H1 (cell line): ENCODE data around the gene MACROD2. TPM values are rescaled to one million over a fixed set of nuclear protein-coding genes. Genes with fewer than 3 reads are reported as not detected.

Source experiments
- CTCF ChIA-PET: fragments of 300-600 bp; sonication (Branson Sonifier 250); formaldehyde crosslinking; loops from one replicate; lab custom pipeline; 2021; ENCODE audit not compliant: partially characterized antibody; lab: Charles Lee
- POLR2A ChIA-PET: fragments of 300-600 bp; sonication (Branson Sonifier 250); formaldehyde crosslinking; loops from one replicate; lab custom pipeline; 2021; ENCODE audit warnings: inconsistent platforms; ENCODE audit not compliant: partially characterized antibody; lab: Charles Lee
- DNase-seq, 2 experiments: peaks; one replicate each; pipeline versions ENCODE4 v3.0.0 to v3.0.0-alpha.2; 2010 to 2022; ENCODE audit warnings: low spot score in 2 of 2, low read depth in 1 of 2, mixed read lengths in 1 of 2
- FAIRE-seq: peaks from 2 replicates; lab custom pipeline; 2011; peaks lifted over from hg19 to GRCh38; lab: Jason Lieb, UNC
- H2AFZ ChIP-seq: 2 replicates; pipeline ENCODE4 v1.8.1; 2012; ENCODE audit warnings: low read length, inconsistent platforms
- H2AK5ac ChIP-seq: 2 replicates; pipeline ENCODE4 v1.6.1; 2013; ENCODE audit warnings: low read depth, low read length
- H2BK120ac ChIP-seq: replicated peaks from 2 replicates; pipeline ENCODE3; 2013; ENCODE audit warnings: low read depth, low read length, inconsistent platforms
- H2BK12ac ChIP-seq: 2 replicates; pipeline ENCODE4 v1.6.1; 2013; ENCODE audit warnings: low read depth, low read length
- H2BK15ac ChIP-seq: 2 replicates; pipeline ENCODE4 v1.6.1; 2013; ENCODE audit warnings: low read length
- H2BK20ac ChIP-seq: 2 replicates; pipeline ENCODE4 v1.6.1; 2013; ENCODE audit warnings: low read length
- H2BK5ac ChIP-seq: 2 replicates; pipeline ENCODE4 v1.6.1; 2013; ENCODE audit warnings: low read depth, low read length
- H3K14ac ChIP-seq: 2 replicates; pipeline ENCODE4 v1.6.1; 2013; ENCODE audit warnings: inconsistent platforms; ENCODE audit not compliant: insufficient read length
- H3K18ac ChIP-seq: 2 replicates; pipeline ENCODE4 v1.6.1; 2013; ENCODE audit warnings: low read length; ENCODE audit errors: extremely low read depth
- H3K23ac ChIP-seq: 2 replicates; pipeline ENCODE4 v1.6.1; 2013; ENCODE audit warnings: inconsistent platforms; ENCODE audit not compliant: insufficient read length
- H3K23me2 ChIP-seq: 2 replicates; pipeline ENCODE4 v1.6.1; 2013; ENCODE audit warnings: low read depth, low read length
- H3K27ac ChIP-seq: 2 replicates; pipeline ENCODE4 v1.6.1; 2011; ENCODE audit warnings: low read depth, low read length, inconsistent platforms
- H3K27me3 ChIP-seq, 4 experiments: replicated peaks in 1 of 4; 1 replicate in 1 of 4; 2 replicates in 3 of 4; pipeline versions ENCODE4 v1.6.1 to v1.8.1; 2011 to 2013; ENCODE audit warnings: low read length in 3 of 4, mild to moderate bottlenecking in 3 of 4, inconsistent platforms in 2 of 4, mixed read lengths in 2 of 4, moderate library complexity in 1 of 4; ENCODE audit not compliant: control insufficient read depth in 3 of 4, insufficient read depth in 3 of 4; ENCODE audit errors: extremely low read depth in 1 of 4
- H3K36me3 ChIP-seq, 4 experiments: 2 replicates each; pipeline versions ENCODE4 v1.6.1 to v1.8.1; 2011 to 2013; ENCODE audit warnings: mild to moderate bottlenecking in 4 of 4, low read length in 3 of 4, moderate library complexity in 2 of 4, control low read depth in 1 of 4, inconsistent platforms in 1 of 4; ENCODE audit not compliant: insufficient read depth in 4 of 4, control insufficient read depth in 2 of 4
- H3K4ac ChIP-seq: replicated peaks from 2 replicates; pipeline ENCODE3; 2013; ENCODE audit warnings: low read length, low read depth, mixed read lengths, inconsistent platforms; ENCODE audit not compliant: insufficient read length
- H3K4me1 ChIP-seq, 4 experiments: replicated peaks in 1 of 4; 1 replicate in 1 of 4; 2 replicates in 3 of 4; pipeline versions ENCODE4 v1.6.1 to v1.8.1; 2011 to 2013; ENCODE audit warnings: low read length in 3 of 4, inconsistent platforms in 2 of 4, mixed read lengths in 1 of 4; ENCODE audit not compliant: insufficient read depth in 4 of 4, control insufficient read depth in 3 of 4
- H3K4me2 ChIP-seq, 2 experiments: 2 replicates each; pipeline versions ENCODE4 v1.6.1 to v1.8.1; 2011 to 2013; ENCODE audit warnings: low read depth in 2 of 2, low read length in 2 of 2, control low read depth in 1 of 2, inconsistent platforms in 1 of 2, mild to moderate bottlenecking in 1 of 2; ENCODE audit not compliant: insufficient read depth in 1 of 2
- H3K4me3 ChIP-seq, 4 experiments: fragments of 200-600, 300-600 bp in 1 of 4; sonication (generic), shearing (Covaris generic), sonication (Bioruptor Twin) in 1 of 4; 2 replicates each; pipeline versions ENCODE4 v1.5.1 to v1.8.1; 2011 to 2016; ENCODE audit warnings: low read length in 4 of 4, low read depth in 3 of 4, control low read depth in 2 of 4, inconsistent platforms in 2 of 4, mild to moderate bottlenecking in 2 of 4, mixed read lengths in 1 of 4, moderate library complexity in 1 of 4; ENCODE audit not compliant: insufficient read depth in 2 of 4; ENCODE audit errors: extremely low read depth in 1 of 4
- H3K56ac ChIP-seq: replicated peaks from 2 replicates; pipeline ENCODE3; 2013; ENCODE audit warnings: low read depth, mild to moderate bottlenecking, mixed read lengths, low read length, inconsistent platforms; ENCODE audit not compliant: insufficient read length
- H3K79me1 ChIP-seq: 2 replicates; pipeline ENCODE4 v1.6.1; 2013; ENCODE audit warnings: low read depth, low read length, control low read depth
- H3K79me2 ChIP-seq, 2 experiments: 2 replicates each; pipeline versions ENCODE4 v1.6.1 to v1.8.1; 2012 to 2013; ENCODE audit warnings: low read length in 2 of 2, mild to moderate bottlenecking in 2 of 2, inconsistent platforms in 1 of 2; ENCODE audit not compliant: insufficient read depth in 2 of 2, control insufficient read depth in 1 of 2
- H3K9ac ChIP-seq, 4 experiments: replicated peaks in 1 of 4; 1 replicate in 1 of 4; 2 replicates in 3 of 4; pipeline versions ENCODE4 v1.6.1 to v1.8.1; 2011 to 2013; ENCODE audit warnings: low read depth in 3 of 4, low read length in 3 of 4, control low read depth in 2 of 4, mild to moderate bottlenecking in 2 of 4, moderate library complexity in 2 of 4, inconsistent platforms in 1 of 4; ENCODE audit errors: extremely low read depth in 1 of 4
- H3K9me3 ChIP-seq, 2 experiments: 2 replicates each; pipeline versions ENCODE4 v1.6.1 to v1.8.1; 2012 to 2013; ENCODE audit warnings: mild to moderate bottlenecking in 2 of 2, moderate library complexity in 2 of 2, control low read depth in 1 of 2, inconsistent platforms in 1 of 2, low read depth in 1 of 2, low read length in 1 of 2, mixed read lengths in 1 of 2; ENCODE audit not compliant: insufficient read depth in 2 of 2
- H4K20me1 ChIP-seq, 2 experiments: replicated peaks in 1 of 2; 2 replicates each; pipeline versions ENCODE3 to v1.8.1; 2011 to 2013; ENCODE audit warnings: inconsistent platforms in 2 of 2, low read length in 2 of 2, mild to moderate bottlenecking in 1 of 2; ENCODE audit not compliant: insufficient read depth in 2 of 2, control insufficient read depth in 1 of 2
- H4K5ac ChIP-seq: 2 replicates; pipeline ENCODE4 v1.6.1; 2013; ENCODE audit warnings: low read length, low read depth, mixed read lengths, inconsistent platforms; ENCODE audit not compliant: insufficient read length
- H4K8ac ChIP-seq: 2 replicates; pipeline ENCODE4 v1.8.0; 2013; ENCODE audit warnings: mild to moderate bottlenecking, moderate library complexity, low read length, inconsistent platforms; ENCODE audit not compliant: insufficient read depth; ENCODE audit errors: extremely low read depth
- H4K91ac ChIP-seq: replicated peaks from 2 replicates; pipeline ENCODE3; 2013; ENCODE audit warnings: low read length, mixed read lengths, inconsistent platforms; ENCODE audit not compliant: insufficient read length
- CHD1 ChIP-seq: IDR thresholded peaks from 2 replicates; pipeline ENCODE4 v1.6.1; 2012; ENCODE audit warnings: low read depth, low read length, improper control_type of control experiment
- CHD2 ChIP-seq: IDR thresholded peaks from 2 replicates; pipeline ENCODE4 v1.6.1; 2012; ENCODE audit warnings: low read length, improper control_type of control experiment
- CTBP2 ChIP-seq: IDR thresholded peaks from 2 replicates; pipeline ENCODE4 v1.7.0; 2011; ENCODE audit warnings: borderline replicate concordance, mild to moderate bottlenecking, moderate library complexity, mixed read lengths, low read length; ENCODE audit not compliant: insufficient read depth, insufficient read length
- NANOG ChIP-seq: IDR thresholded peaks from 2 replicates; pipeline ENCODE4 v1.6.1; 2011; ENCODE audit warnings: low read length, low read depth, mild to moderate bottlenecking, inconsistent platforms; ENCODE audit not compliant: insufficient read depth, poor library complexity, severe bottlenecking
- SP2 ChIP-seq: IDR thresholded peaks from 2 replicates; pipeline ENCODE4 v1.6.1; 2012; ENCODE audit warnings: mild to moderate bottlenecking, low read length, inconsistent platforms
- SP4 ChIP-seq: IDR thresholded peaks from 2 replicates; pipeline ENCODE4 v1.6.1; 2012; ENCODE audit warnings: low read length, inconsistent platforms
- WGBS, 2 experiments: shearing (Covaris generic) in 1 of 2; methylation state at CpG; one replicate each; pipeline versions ENCODE4 v1.1.6 to v1.1.7; 2013 to 2015; ENCODE audit warnings: low lambda C conversion rate in 2 of 2, mixed read lengths in 2 of 2, inconsistent platforms in 1 of 2, low coverage in 1 of 2, missing lambda C conversion rate in 1 of 2; ENCODE audit not compliant: insufficient replicate concordance in 2 of 2, insufficient coverage in 1 of 2, insufficient read length in 1 of 2; ENCODE audit errors: extremely low coverage in 1 of 2, missing lambda C conversion rate in 1 of 2; 5-methylcytosine and 5-hydroxymethylcytosine counted together
- polyA plus RNA-seq, 7 experiments: library from polyadenylated mRNA; depleted of rRNA in 3 of 7; stranded (reverse) in 5 of 7; unstranded in 2 of 7; fragments of >200 nt in 5 of 7; fragments of 200-250 nt in 2 of 7; gene quantifications; 1 replicate in 5 of 7; 2 replicates in 1 of 7; 4 replicates in 1 of 7; pipeline versions ENCODE4 v1.2.1 to v1.2.3, GENCODE V29; 2011 to 2013; ENCODE audit warnings: missing spikeins in 2 of 7, mixed read lengths in 2 of 7
- total RNA-seq: library from RNA; stranded (reverse); fragmentation: NEBNext Ultra II Directional; extraction: Animal tissue kit (Norgen Biotek cat#: 25700); gene quantifications from 2 replicates; pipeline ENCODE4 v1.2.1, GENCODE V29; 2021

MACROD2 gene
- total and polyA plus RNA-seq, 2 of the 8 experiments (the other 6 are each of a cell fraction or from before 2014, with no cell fraction given): 0.70 to 3.9 TPM

DNA sequence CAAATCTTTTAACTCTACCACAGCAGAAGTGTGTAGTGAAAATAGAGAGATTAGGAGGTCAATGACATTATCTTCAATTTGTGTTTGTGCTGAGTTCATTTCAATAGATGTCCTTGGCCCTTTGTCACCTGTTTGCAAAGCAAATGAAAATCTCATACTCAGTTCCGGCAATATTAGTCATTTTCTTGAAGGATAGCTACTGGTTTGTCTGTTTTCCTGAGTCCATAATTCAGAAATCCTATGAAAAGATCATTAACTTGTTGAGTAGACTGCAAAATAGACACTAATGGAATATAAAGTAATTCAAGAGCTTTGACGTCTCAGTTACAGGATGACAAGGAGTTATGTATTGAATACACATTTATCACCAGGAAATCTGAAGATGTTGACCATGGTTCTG, 1163.2 kb downstream of the MACROD2 start:
- H3K4me2 ChIP-seq: no peak overlapping the region
- no peak overlapping the region for H3K18ac ChIP-seq
- no peak overlapping the region for H3K4me3 ChIP-seq
- H3K79me2 ChIP-seq: no peaks in the 10 kb centered on the region
- H3K9ac ChIP-seq: no peak overlapping the region
- no peaks in the 10 kb centered on the region for H3K4me1 ChIP-seq
- H3K27me3 ChIP-seq: no peaks in the 10 kb centered on the region
- no peaks in the 10 kb centered on the region for H4K20me1 ChIP-seq
- H2AFZ ChIP-seq: no peak overlapping the region
- no peak overlapping the region for H3K4ac ChIP-seq
- H2BK15ac ChIP-seq: no peak overlapping the region
- no peak overlapping the region for H4K5ac ChIP-seq
- H3K23me2 ChIP-seq: no peaks in the 10 kb centered on the region; the same call in 1 of the 2 replicates
- H3K9me3 ChIP-seq: peaks cover 1 to 12% of the 10 kb centered on the region in 2 experiments; a peak in 1 of 4 replicates
- no peak overlapping the region for H3K14ac ChIP-seq
- FAIRE-seq (no peak), DNase-seq (no peak)
- H3K36me3 ChIP-seq: no peaks in the 10 kb centered on the region
- H2BK20ac ChIP-seq: no peak overlapping the region
- H3K79me1 ChIP-seq: no peaks in the 10 kb centered on the region
- no peak overlapping the region for H3K23ac ChIP-seq
- no peak overlapping the region for H4K8ac ChIP-seq
- no peak for TF ChIP-seq SP2
- no peak for TF ChIP-seq NANOG
- no peak for TF ChIP-seq SP4
- TF ChIP-seq CTBP2: no peak
- no peak for TF ChIP-seq CHD2
- no peak for TF ChIP-seq CHD1
- no peak overlapping the region for H2BK5ac ChIP-seq
- no peak overlapping the region for H2BK120ac ChIP-seq
- no peak overlapping the region for H3K27ac ChIP-seq
- CTCF ChIA-PET: no interaction called here
- H3K56ac ChIP-seq: no peak overlapping the region
- H2BK12ac ChIP-seq: no peak overlapping the region
- POLR2A ChIA-PET: no interaction called here
- H4K91ac ChIP-seq: no peak overlapping the region
- H2AK5ac ChIP-seq: no peak overlapping the region
- 88% methylated on average over 2 of the region's 2 CpGs; no CpG with 5 or more reads in 1 of the 2 experiments for WGBS, 2 experiments
